ENCODE data around the gene IL1R2. TPM values are rescaled to one million over a fixed set of nuclear protein-coding genes. Genes with fewer than 3 reads are reported as not detected.

IL1R2 gene
- total RNA-seq, 1 experiment from 2014 or later = 0.22 TPM

GRCh38 chr2:102027036-102027980, 35.5 kb downstream of the IL1R2 start:
- ATAC-seq (no peak), DNase-seq (ENCODE audit: low spot score) (no peak)
- POLR2A ChIA-PET = no interaction called here
- CTCF ChIA-PET = interaction anchor here (0.8 to 1.4 kb wide), 3 partner anchors 21 to 224 kb away, joined by 3 to 5 read pairs (median 4); no protein-coding TSS in a partner anchor
- Mint-ChIP-seq H3K36me3 (no peaks in the 10 kb centered on the region), H3K9me3 (peaks cover 3% of the 10 kb centered on the region; the same call in 1 of the 2 replicates), H3K4me3 (no peak overlapping the region), H3K27me3 (ENCODE audit: low read depth) (no peaks in the 10 kb centered on the region), H3K27ac (no peak overlapping the region), H3K4me1 (no peaks in the 10 kb centered on the region)
- TF ChIP-seq ZNF219 (CRISPR knock-in tag; IDR thresholded peaks at IDR 0.05; ENCODE audit: borderline replicate concordance) = no peak
- no peak for TF ChIP-seq TEAD4 (CRISPR knock-in tag; IDR thresholded peaks at IDR 0.05)
- TF ChIP-seq USF2 (CRISPR knock-in tag; IDR thresholded peaks at IDR 0.05) = no peak
- TF ChIP-seq GRHL2 (CRISPR knock-in tag; IDR thresholded peaks at IDR 0.05; ENCODE audit: insufficient replicate concordance, severe bottlenecking) = no peak
- TF ChIP-seq NR3C1 (CRISPR knock-in tag; conservative IDR thresholded peaks at IDR 0.05; ENCODE audit: low read depth) = no peak
- TF ChIP-seq ZNF232 (CRISPR knock-in tag; IDR thresholded peaks at IDR 0.05) = no peak
- no peak for TF ChIP-seq ZNF121 (CRISPR knock-in tag; IDR thresholded peaks at IDR 0.05)
- TF ChIP-seq PRDM15 (CRISPR knock-in tag; IDR thresholded peaks at IDR 0.05) = no peak
- TF ChIP-seq IRF2 (CRISPR knock-in tag; IDR thresholded peaks at IDR 0.05; ENCODE audit: borderline replicate concordance, low read depth) = no peak
- no peak for TF ChIP-seq ZNF671 (CRISPR knock-in tag; IDR thresholded peaks at IDR 0.05)
- TF ChIP-seq IRF1 (CRISPR knock-in tag; IDR thresholded peaks at IDR 0.05) = no peak
- no peak for TF ChIP-seq ZNF416 (CRISPR knock-in tag; IDR thresholded peaks at IDR 0.05)
- no peak for TF ChIP-seq USF1 (CRISPR knock-in tag; IDR thresholded peaks at IDR 0.05)
- no peak for TF ChIP-seq ATF3 (CRISPR knock-in tag; conservative IDR thresholded peaks at IDR 0.05)
- TF ChIP-seq NFATC4 (CRISPR knock-in tag; IDR thresholded peaks at IDR 0.05) = no peak
- TF ChIP-seq ZMAT4 (CRISPR knock-in tag; IDR thresholded peaks at IDR 0.05) = no peak
- no peak for TF ChIP-seq RORB (CRISPR knock-in tag; IDR thresholded peaks at IDR 0.05)
- no peak for TF ChIP-seq TP53 (CRISPR knock-in tag; IDR thresholded peaks at IDR 0.05)
- TF ChIP-seq ESRRA (CRISPR knock-in tag; IDR thresholded peaks at IDR 0.05; ENCODE audit: borderline replicate concordance) = no peak
- no peak for TF ChIP-seq ZBTB43 (CRISPR knock-in tag; IDR thresholded peaks at IDR 0.05)
